ENCODE measurements around the gene CCDC124.

Gene CCDC124

GRCh38 chr19:17936379-17936778 is 3.6 kb downstream of the CCDC124 start:
- no peak for DNase-seq (ENCODE audit: low spot score)

- no peak for DNase-seq (ENCODE audit: low spot score)
Observed at GRCh38 chr19:17937371-17937900, 4.6 kb downstream of the CCDC124 start.

GRCh38 chr19:17938092-17938845 is 5.5 kb downstream of the CCDC124 start:
- DNase-seq (ENCODE audit: low spot score) = peak; percentile 87

GRCh38 chr19:17942181-17942580 is 9.4 kb downstream of the CCDC124 start:
- no peak for DNase-seq (ENCODE audit: low spot score)

- no peak for DNase-seq (ENCODE audit: low spot score)
Observed at GRCh38 chr19:17942582-17943273, 9.9 kb downstream of the CCDC124 start.

DNA sequence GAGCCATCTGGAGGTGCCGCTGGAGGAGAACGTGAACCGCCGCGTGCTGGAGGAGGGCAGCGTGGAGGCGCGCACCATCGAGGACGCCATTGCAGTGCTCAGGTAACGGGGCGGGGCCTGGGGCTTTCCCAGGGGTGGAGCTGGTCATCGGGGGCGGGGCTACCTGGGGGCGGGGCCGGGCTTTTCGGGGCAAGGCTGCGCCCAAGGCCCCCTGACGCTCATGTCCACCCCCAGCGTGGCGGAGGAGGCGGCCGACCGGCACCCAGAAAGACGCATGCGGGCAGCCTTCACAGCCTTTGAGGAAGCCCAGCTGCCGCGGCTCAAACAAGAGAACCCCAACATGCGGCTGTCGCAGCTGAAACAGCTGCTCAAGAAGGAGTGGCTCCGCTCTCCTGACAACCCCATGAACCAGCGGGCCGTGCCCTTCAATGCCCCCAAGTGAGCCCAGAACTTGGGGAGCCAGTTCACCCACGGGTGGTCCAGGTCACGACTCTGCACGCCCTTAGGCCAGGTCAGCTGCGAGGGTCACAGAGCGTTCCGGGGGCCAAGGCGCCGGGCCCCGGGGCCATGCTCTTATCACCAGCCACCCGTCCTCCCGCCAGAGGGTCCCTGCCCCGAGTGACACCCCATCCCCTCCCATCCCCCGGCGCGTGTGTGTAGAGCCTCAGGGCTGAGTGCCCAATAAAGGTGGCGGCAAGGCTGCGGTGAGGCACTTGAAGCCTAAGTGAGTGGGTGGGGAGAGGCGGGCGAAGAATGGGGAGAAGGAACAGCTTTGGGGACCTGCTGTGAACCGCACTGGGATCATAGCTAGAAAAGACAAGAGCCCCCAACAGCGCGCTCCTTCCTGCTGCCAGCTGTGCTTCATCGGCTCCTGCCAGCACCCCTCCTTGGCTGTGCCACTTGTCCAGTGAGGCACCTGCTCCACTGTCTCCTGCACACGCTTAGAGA is 10.7 kb downstream of the CCDC124 start:
- no peak for DNase-seq (ENCODE audit: low spot score)

- no peak for DNase-seq (ENCODE audit: low spot score)
Observed at GRCh38 chr19:17944301-17944700, 11.5 kb downstream of the CCDC124 start.

- DNase-seq (ENCODE audit: low spot score) = no peak
Observed at GRCh38 chr19:17946965-17947784, 14.4 kb downstream of the CCDC124 start.

DNA sequence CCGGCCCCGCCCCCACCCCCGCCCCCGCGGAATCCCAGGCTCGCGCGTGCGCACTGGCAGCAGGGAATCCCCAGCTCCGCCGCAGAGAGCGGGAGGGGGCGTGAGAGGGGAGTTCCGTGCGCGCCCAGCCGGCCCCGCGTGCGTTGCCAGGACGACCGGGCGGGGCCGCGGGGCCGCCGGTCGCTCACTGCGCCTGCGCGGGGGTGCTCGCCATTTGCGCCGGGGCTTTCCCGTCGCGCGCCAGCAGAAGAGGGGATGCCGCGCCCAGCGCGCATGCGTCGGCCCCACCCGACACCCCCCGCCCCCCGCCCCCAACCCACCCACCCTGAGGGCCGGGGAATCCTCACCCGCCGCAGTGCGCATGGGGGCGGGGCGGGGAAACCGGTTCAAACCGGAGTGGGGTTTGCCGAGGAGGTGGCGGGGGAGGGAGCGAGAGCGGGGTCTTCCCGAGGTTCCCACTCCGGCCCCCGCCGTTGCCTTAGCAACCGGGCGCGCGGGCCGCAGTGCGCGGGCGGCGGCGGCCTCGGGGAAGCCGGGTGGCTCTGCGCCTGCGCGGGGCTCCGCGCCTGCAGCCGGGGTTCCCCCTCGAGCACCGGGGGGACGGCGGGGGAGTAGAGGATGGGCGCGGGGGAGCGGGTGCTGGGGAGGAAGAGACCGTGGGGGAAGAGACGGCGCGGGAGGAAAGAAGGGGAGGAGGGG is 15.1 kb downstream of the CCDC124 start:
- DNase-seq (ENCODE audit: low spot score) = peak; percentile 98

DNA sequence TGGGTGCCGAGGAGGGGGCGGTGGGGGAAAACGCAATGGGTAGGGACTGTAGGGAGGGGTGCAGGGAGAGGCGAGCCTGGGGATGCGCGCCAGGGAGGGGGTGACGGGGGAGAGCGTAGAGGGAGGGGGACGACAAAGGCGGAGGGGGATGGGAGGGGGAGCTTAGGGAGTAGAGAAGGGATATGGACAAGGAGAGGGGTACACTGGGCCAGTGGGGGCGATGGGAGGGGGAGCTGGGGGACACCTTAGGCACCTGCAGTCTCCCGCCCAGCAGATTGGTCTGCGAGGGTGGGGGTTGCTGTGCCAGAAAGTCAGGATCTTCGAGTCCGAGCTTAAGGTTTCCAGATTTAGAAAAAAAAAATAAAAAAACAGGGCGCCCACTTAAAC is 15.7 kb downstream of the CCDC124 start:
- DNase-seq (ENCODE audit: low spot score) = no peak

- DNase-seq (ENCODE audit: low spot score) = no peak
Observed at GRCh38 chr19:17948931-17949930, 16.4 kb downstream of the CCDC124 start.

GRCh38 chr19:17949956-17950309 is 17.1 kb downstream of the CCDC124 start:
- no peak for DNase-seq (ENCODE audit: low spot score)

DNA sequence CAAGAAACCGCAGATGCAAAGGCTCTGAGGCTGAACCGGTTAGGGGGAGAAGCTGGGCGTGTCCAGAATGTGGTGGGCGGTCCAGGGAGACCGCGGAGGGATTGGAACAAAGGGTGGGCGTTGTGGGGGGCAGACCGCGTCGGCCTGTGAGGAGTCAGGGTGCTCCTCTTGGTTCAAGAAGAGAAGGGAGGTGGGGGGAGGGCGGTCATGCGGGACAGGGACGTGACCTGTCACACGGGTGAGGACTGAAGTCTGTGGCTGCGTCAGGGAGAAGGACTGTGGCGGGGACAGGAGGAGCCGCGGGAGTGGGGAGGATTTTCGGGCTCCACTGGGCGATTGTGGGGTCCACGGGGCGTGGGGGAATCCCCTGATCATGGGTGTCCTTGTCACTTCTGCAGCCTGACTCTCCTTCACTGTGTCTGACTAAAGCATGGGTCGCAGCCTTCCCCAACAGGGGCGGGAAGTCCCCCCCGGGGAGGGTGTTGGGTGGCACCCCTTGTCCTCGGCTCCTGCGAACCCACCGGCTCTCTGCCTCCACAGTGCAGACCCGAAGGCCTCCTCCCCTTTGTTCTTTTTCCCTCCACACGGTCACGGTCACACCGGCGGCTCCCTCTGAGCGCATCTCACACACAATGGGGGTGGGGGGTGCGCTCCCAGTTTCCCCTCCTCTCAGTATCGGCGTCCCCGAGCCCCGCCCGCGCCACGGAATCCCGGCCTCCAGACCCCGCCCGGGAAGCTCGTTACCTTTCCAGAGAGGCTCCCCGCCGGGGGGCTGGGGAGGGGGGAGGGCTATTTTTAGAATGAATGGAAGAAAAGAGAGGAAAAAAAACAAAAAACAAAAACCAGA is 17.7 kb downstream of the CCDC124 start:
- DNase-seq (ENCODE audit: low spot score) = no peak

DNA sequence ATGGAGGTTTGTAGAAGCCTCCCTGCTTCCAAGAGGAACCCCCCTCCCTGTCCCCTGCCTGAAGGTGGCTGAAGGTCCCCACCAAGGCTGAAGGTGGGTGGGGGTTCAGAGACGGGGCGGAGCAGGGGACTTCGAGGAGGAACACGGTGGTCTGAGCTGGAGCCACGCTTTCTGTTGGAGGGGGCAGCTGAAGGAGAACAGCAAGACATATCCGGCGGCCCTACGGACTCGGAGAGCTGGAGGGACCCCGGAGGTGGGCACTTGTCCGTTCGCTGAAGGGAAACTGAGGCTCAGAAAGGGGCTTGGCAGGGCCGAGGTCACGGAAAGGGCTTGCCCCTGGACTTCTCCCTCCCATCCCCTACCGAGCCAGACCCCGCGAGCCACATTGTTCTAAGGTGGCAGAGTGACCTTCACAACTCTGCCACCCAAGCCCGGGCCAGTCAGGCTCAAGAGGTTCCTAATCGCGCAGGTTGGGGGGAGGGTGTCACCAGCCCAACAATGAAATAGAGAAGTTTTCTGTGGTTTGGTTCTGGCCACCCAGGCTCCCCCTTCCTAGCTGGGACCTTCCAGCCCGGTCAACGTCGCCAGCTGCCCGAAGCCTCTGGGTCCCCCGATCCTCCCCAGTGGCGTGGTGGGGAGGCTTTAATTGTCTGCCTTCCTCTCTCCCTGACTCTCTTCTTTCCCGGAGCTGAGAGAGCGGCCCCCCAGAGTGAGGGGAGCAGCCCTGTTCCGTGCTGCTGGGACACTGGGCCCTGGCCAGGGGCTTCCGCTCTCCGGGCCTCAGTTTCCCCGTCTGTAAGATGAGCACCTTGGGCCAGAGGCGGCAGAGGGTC is 18.6 kb downstream of the CCDC124 start:
- DNase-seq (ENCODE audit: low spot score) = no peak

- DNase-seq (ENCODE audit: low spot score) = no peak
Observed at GRCh38 chr19:17951990-17952976, 19.5 kb downstream of the CCDC124 start.

GRCh38 chr19:17953316-17953801 is 20.5 kb downstream of the CCDC124 start:
- no peak for DNase-seq (ENCODE audit: low spot score)
